ENCODE data around the gene EYS. TPM values are rescaled to one million over a fixed set of nuclear protein-coding genes. Genes with fewer than 3 reads are reported as not detected.

EYS gene
- total and polyA plus RNA-seq, 2 of the 13 experiments (the other 11 are each of a cell fraction or from before 2014, with no cell fraction given) = 0.04 to 0.07 TPM

- no peak for TF ChIP-seq ZNF616 (CRISPR knock-in tag; IDR thresholded peaks at IDR 0.05; ENCODE audit: low read depth)
- TF ChIP-seq CBX1 (IDR thresholded peaks at IDR 0.05; ENCODE audit: low read depth) = no peak
- TF ChIP-seq PAXIP1 (CRISPR knock-in tag; conservative IDR thresholded peaks at IDR 0.05) = no peak
- no peak for TF ChIP-seq ATF5 (CRISPR knock-in tag; IDR thresholded peaks at IDR 0.05; ENCODE audit: low read depth)
- TF ChIP-seq PCBP1 (IDR thresholded peaks at IDR 0.05; ENCODE audit: borderline replicate concordance, low read depth, low read length) = no peak
- TF ChIP-seq MXD1 (CRISPR knock-in tag; IDR thresholded peaks at IDR 0.05) = no peak
- no peak for TF ChIP-seq JUNB (CRISPR knock-in tag; IDR thresholded peaks at IDR 0.05; ENCODE audit: borderline replicate concordance)
- TF ChIP-seq PCBP2 (optimal IDR thresholded peaks at IDR 0.05; ENCODE audit: low read depth, low read length, poor library complexity, severe bottlenecking) = no peak
- TF ChIP-seq MTA1 (CRISPR knock-in tag; IDR thresholded peaks at IDR 0.05; ENCODE audit: borderline replicate concordance) = no peak
Observed at GRCh38 chr6:64679416-64679815, 1027.6 kb downstream of the EYS start (continued).

Data from HepG2 (cell line).